ENCODE results near the gene C14orf93.

DNA sequence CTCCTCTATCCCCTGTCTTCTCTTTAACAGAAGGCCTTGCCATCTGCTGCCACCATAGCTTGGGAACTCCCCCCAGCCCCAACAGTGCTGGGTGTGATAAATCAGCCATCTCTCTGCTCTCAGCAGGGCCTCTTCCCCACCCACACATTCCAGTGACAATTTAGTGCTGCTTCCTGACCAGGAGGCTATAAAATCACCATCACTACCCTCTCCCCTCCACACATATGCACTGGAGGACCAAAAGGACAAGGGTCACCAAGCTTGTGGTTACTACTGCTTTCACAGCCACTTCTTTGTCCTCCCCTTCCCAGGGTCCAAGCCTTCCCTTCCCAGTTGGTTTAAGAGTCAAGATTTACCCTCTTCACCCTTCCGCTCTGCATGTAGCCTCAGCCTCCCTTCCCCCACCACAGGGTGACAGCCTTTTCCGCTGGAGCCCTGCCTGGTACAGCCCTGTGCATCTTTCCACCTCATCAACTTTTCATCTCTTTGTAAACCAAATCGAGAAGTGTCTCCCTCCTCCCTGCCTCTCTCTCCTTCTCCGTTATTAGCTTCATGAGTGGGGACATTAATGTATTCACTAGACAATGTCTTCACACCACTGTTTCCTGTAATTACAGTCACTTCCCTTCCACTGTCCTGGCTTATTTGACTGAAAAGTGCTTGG, 15.3 kb upstream of the C14orf93 start:
- TF ChIP-seq, protein P1, sequence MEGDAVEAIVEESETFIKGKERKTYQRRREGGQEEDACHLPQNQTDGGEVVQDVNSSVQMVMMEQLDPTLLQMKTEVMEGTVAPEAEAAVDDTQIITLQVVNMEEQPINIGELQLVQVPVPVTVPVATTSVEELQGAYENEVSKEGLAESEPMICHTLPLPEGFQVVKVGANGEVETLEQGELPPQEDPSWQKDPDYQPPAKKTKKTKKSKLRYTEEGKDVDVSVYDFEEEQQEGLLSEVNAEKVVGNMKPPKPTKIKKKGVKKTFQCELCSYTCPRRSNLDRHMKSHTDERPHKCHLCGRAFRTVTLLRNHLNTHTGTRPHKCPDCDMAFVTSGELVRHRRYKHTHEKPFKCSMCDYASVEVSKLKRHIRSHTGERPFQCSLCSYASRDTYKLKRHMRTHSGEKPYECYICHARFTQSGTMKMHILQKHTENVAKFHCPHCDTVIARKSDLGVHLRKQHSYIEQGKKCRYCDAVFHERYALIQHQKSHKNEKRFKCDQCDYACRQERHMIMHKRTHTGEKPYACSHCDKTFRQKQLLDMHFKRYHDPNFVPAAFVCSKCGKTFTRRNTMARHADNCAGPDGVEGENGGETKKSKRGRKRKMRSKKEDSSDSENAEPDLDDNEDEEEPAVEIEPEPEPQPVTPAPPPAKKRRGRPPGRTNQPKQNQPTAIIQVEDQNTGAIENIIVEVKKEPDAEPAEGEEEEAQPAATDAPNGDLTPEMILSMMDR (IDR thresholded peaks at IDR 0.05): no peak
- no peak for TF ChIP-seq POLR2AphosphoS5 (IDR thresholded peaks at IDR 0.05)
